HUES6 (cell line): Measurements from ENCODE around the gene OR2H2.

Source experiments
- H3K27ac ChIP-seq: 2 replicates; pipeline ENCODE4 v1.7.0; 2013; ENCODE audit warnings: low read depth, mild to moderate bottlenecking, low read length, inconsistent platforms
- H3K27me3 ChIP-seq: 2 replicates; pipeline ENCODE4 v1.6.1; 2013; ENCODE audit warnings: low read length; ENCODE audit not compliant: control insufficient read depth, insufficient read depth
- H3K36me3 ChIP-seq: 2 replicates; pipeline ENCODE4 v1.6.1; 2013; ENCODE audit warnings: low read length; ENCODE audit not compliant: control insufficient read depth, insufficient read depth
- H3K4me1 ChIP-seq: 2 replicates; pipeline ENCODE4 v1.6.1; 2013; ENCODE audit warnings: low read length; ENCODE audit not compliant: control insufficient read depth, insufficient read depth
- H3K4me3 ChIP-seq: 2 replicates; pipeline ENCODE4 v1.5.1; 2013; ENCODE audit warnings: low read depth, low read length
- H3K9ac ChIP-seq: one replicate; pipeline ENCODE4 v1.6.1; 2013; ENCODE audit warnings: mild to moderate bottlenecking, low read length
- H3K9me3 ChIP-seq: 2 replicates; pipeline ENCODE4 v1.6.1; 2013; ENCODE audit warnings: low read depth, low read length; ENCODE audit not compliant: control insufficient read depth, insufficient read depth

OR2H2 gene

GRCh38 chr6:29561606-29562181, 23.2 kb upstream of the OR2H2 start:
- peaks cover 26% of the 10 kb centered on the region for H3K4me1 ChIP-seq
- no peaks in the 10 kb centered on the region for H3K36me3 ChIP-seq
- H3K4me3 ChIP-seq, result no peak overlapping the region
- H3K9ac ChIP-seq, result no peak overlapping the region
- peaks cover 14% of the 10 kb centered on the region for H3K27me3 ChIP-seq
- no peaks in the 10 kb centered on the region for H3K9me3 ChIP-seq
- no peak overlapping the region for H3K27ac ChIP-seq

GRCh38 chr6:29563435-29563965, 21.4 kb upstream of the OR2H2 start:
- Histone ChIP-seq H3K27me3 (0 out of 2 replicates have a peak, but pooled peaks cover 8% of the 10 kb centered on the region), H3K36me3 (no peaks in the 10 kb centered on the region), H3K9ac (no peak overlapping the region), H3K27ac (no peak overlapping the region), H3K4me1 (peaks cover 9% of the 10 kb centered on the region; the same call in 1 of the 2 replicates), H3K9me3 (no peaks in the 10 kb centered on the region), H3K4me3 (no peak overlapping the region)

GRCh38 chr6:29564875-29565274, 20.0 kb upstream of the OR2H2 start:
- Histone ChIP-seq H3K27ac (no peak overlapping the region), H3K36me3 (no peaks in the 10 kb centered on the region), H3K9me3 (no peaks in the 10 kb centered on the region), H3K4me3 (no peak overlapping the region), H3K9ac (no peak overlapping the region), H3K4me1 (peaks cover 1% of the 10 kb centered on the region; the same call in 1 of the 2 replicates), H3K27me3 (0 out of 2 replicates have a peak, but pooled peaks cover 2% of the 10 kb centered on the region)

- no peak overlapping the region for H3K27ac ChIP-seq
- no peak overlapping the region for H3K4me3 ChIP-seq
- no peaks in the 10 kb centered on the region for H3K36me3 ChIP-seq
- H3K9ac ChIP-seq, result no peak overlapping the region
- H3K9me3 ChIP-seq, result no peaks in the 10 kb centered on the region
- H3K27me3 ChIP-seq, result no peaks in the 10 kb centered on the region
- no peaks in the 10 kb centered on the region for H3K4me1 ChIP-seq
Observed at GRCh38 chr6:29566856-29567255, 18.1 kb upstream of the OR2H2 start.

GRCh38 chr6:29567541-29567940, 17.4 kb upstream of the OR2H2 start:
- Histone ChIP-seq H3K9ac (no peak overlapping the region), H3K36me3 (no peaks in the 10 kb centered on the region), H3K27me3 (no peaks in the 10 kb centered on the region), H3K4me3 (no peak overlapping the region), H3K4me1 (no peaks in the 10 kb centered on the region), H3K9me3 (no peaks in the 10 kb centered on the region), H3K27ac (no peak overlapping the region)

GRCh38 chr6:29567991-29568390, 16.9 kb upstream of the OR2H2 start:
- no peaks in the 10 kb centered on the region for H3K27me3 ChIP-seq

GRCh38 chr6:29576056-29576455, 8.9 kb upstream of the OR2H2 start:
- Histone ChIP-seq H3K4me3 (no peak overlapping the region), H3K27ac (no peak overlapping the region), H3K9ac (no peak overlapping the region), H3K27me3 (no peaks in the 10 kb centered on the region), H3K4me1 (no peaks in the 10 kb centered on the region), H3K9me3 (no peaks in the 10 kb centered on the region), H3K36me3 (no peaks in the 10 kb centered on the region)

More at GRCh38 chr6:29567991-29568390, 16.9 kb upstream of the OR2H2 start:
- Histone ChIP-seq H3K27ac (no peak overlapping the region), H3K36me3 (no peaks in the 10 kb centered on the region), H3K9me3 (no peaks in the 10 kb centered on the region), H3K9ac (no peak overlapping the region), H3K4me3 (no peak overlapping the region), H3K4me1 (no peaks in the 10 kb centered on the region)

- Histone ChIP-seq H3K36me3 (no peaks in the 10 kb centered on the region), H3K4me1 (no peaks in the 10 kb centered on the region), H3K27ac (no peak overlapping the region), H3K27me3 (no peaks in the 10 kb centered on the region), H3K4me3 (no peak overlapping the region), H3K9me3 (no peaks in the 10 kb centered on the region), H3K9ac (no peak overlapping the region)
Observed at GRCh38 chr6:29577544-29577943, 7.4 kb upstream of the OR2H2 start.

- Histone ChIP-seq H3K27me3 (no peaks in the 10 kb centered on the region), H3K9me3 (no peaks in the 10 kb centered on the region), H3K9ac (no peak overlapping the region), H3K4me1 (peaks cover 14% of the 10 kb centered on the region), H3K4me3 (no peak overlapping the region), H3K36me3 (no peaks in the 10 kb centered on the region), H3K27ac (no peak overlapping the region)
Observed at GRCh38 chr6:29589423-29590048, 4.6 kb downstream of the OR2H2 start.

- peaks cover 19% of the 10 kb centered on the region for H3K4me1 ChIP-seq
- H3K27ac ChIP-seq, result no peak overlapping the region
- no peaks in the 10 kb centered on the region for H3K27me3 ChIP-seq
- no peak overlapping the region for H3K4me3 ChIP-seq
- no peaks in the 10 kb centered on the region for H3K36me3 ChIP-seq
- no peaks in the 10 kb centered on the region for H3K9me3 ChIP-seq
- H3K9ac ChIP-seq, result no peak overlapping the region
Observed at GRCh38 chr6:29590218-29590808, 5.4 kb downstream of the OR2H2 start.

GRCh38 chr6:29591677-29592076, 6.8 kb downstream of the OR2H2 start:
- Histone ChIP-seq H3K27me3 (no peaks in the 10 kb centered on the region), H3K9me3 (no peaks in the 10 kb centered on the region), H3K4me1 (peaks cover 19% of the 10 kb centered on the region), H3K27ac (no peak overlapping the region), H3K36me3 (no peaks in the 10 kb centered on the region), H3K4me3 (no peak overlapping the region), H3K9ac (no peak overlapping the region)
